Measurements from ENCODE around the gene SPECC1. TPM values are rescaled to one million over a fixed set of nuclear protein-coding genes. Genes with fewer than 3 reads are reported as not detected.

Gene SPECC1
- polyA plus RNA-seq, 3 donors, result 36.0 to 58.4 (median 50.5) TPM

DNA sequence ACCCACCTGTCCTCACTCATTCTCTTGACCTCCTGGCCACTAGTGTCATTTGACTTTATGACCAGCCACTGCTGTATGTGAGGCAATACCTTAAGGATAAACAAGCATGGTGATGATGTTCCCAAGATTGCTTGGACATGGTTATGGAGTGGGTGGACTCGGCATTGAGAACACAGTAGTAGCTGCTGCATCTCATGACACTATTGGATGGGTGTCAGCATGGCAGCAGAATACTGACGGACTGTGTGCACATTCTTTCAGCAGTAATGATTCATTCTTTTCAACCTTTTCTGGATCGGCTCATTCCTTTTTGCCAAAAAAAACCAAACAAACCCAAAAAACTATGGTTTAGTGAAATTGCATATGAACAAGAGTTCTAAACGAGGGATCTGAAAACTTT, 13.5 kb downstream of the SPECC1 start:
- H3K79me2 ChIP-seq (ENCODE audit: insufficient read depth, low read length), result no peaks in the 10 kb centered on the region

DNA sequence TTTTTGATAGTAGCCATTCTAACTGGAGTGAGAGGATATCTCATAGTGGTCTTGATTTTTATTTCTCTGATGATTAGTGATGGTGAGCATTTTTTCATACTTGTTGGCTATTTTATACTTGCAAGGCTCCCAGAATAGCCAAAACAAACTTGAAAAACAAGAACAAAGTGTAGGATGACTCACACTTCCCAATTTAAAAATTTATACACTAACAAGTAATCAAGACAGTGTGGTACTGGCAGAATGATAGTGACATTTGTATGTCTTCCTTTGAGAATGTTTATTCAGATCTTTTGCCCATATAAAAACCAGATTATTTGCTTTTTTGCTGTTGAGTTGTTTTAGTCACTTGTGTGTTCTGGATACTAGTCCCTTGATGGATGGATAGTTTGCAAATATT, 17.8 kb downstream of the SPECC1 start:
- Histone ChIP-seq H3K9me3 (replicated peaks in 1 of 2; ENCODE audit: control insufficient read depth in 1 of 2, insufficient read depth in 1 of 2, low read length in 2 of 2) (no peaks in the 10 kb centered on the region), H3K4me3 (replicated peaks in 1 of 3; ENCODE audit: low read depth in 2 of 3, low read length in 3 of 3) (peak overlapping the region in 1 of 3 experiments; percentile 9), H4K20me1 (ENCODE audit: insufficient read depth, low read length) (no peaks in the 10 kb centered on the region), H2AFZ (ENCODE audit: insufficient read depth, low read depth, low read length, poor library complexity, severe bottlenecking) (no peak overlapping the region), H3K79me2 (ENCODE audit: insufficient read depth, low read length) (no peaks in the 10 kb centered on the region), H3K4me2 (replicated peaks; ENCODE audit: extremely low read depth, low read length, poor library complexity, severe bottlenecking) (peak overlapping the region; percentile 7), H3K36me3 (replicated peaks in 1 of 2; ENCODE audit: control insufficient read depth in 1 of 2, insufficient read depth in 2 of 2, low read length in 2 of 2) (no peaks in the 10 kb centered on the region), H3K9ac (ENCODE audit: insufficient read depth, low read length, poor library complexity, severe bottlenecking) (no peak overlapping the region), H3K4me1 (ENCODE audit: control insufficient read depth in 1 of 2, insufficient read depth in 2 of 2, low read length in 2 of 2) (peaks cover 21 to 35% of the 10 kb centered on the region in 2 donors), H3K27me3 (ENCODE audit: control insufficient read depth in 2 of 2, insufficient read depth in 2 of 2, low read length in 2 of 2) (no peaks in the 10 kb centered on the region), H3K27ac (ENCODE audit: low read depth in 1 of 2, low read length in 2 of 2) (peak overlapping the region in 1 of 2 donors; percentile 55)
- peak; percentile 27 to 57 (median 52) for DNase-seq
- intact Hi-C loops (cut with micrococcal nuclease), result loop anchor here (5.0 kb wide), 1 partner anchor 35 kb away; no protein-coding TSS in a partner anchor
- H3K4me1 Mint-ChIP-seq, result peaks cover 33% of the 10 kb centered on the region
- peaks cover 0 to 1% (median 0%) of the 10 kb centered on the region in 3 donors for H3K27me3 Mint-ChIP-seq (ENCODE audit: low read depth in 3 of 3)
- no peaks in the 10 kb centered on the region for H3K9me3 Mint-ChIP-seq
- H3K4me3 Mint-ChIP-seq, result no peak overlapping the region
- H3K36me3 Mint-ChIP-seq, result peaks cover 0 to 2% of the 10 kb centered on the region in 2 donors
- peak overlapping the region in 6 of 7 donors; percentile 1 to 89 (median 64) for H3K27ac Mint-ChIP-seq
- TF ChIP-seq, protein P1, sequence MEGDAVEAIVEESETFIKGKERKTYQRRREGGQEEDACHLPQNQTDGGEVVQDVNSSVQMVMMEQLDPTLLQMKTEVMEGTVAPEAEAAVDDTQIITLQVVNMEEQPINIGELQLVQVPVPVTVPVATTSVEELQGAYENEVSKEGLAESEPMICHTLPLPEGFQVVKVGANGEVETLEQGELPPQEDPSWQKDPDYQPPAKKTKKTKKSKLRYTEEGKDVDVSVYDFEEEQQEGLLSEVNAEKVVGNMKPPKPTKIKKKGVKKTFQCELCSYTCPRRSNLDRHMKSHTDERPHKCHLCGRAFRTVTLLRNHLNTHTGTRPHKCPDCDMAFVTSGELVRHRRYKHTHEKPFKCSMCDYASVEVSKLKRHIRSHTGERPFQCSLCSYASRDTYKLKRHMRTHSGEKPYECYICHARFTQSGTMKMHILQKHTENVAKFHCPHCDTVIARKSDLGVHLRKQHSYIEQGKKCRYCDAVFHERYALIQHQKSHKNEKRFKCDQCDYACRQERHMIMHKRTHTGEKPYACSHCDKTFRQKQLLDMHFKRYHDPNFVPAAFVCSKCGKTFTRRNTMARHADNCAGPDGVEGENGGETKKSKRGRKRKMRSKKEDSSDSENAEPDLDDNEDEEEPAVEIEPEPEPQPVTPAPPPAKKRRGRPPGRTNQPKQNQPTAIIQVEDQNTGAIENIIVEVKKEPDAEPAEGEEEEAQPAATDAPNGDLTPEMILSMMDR (IDR thresholded peaks at IDR 0.05), result no peak

More for the DNA sequence above, 13.5 kb downstream of the SPECC1 start:
- Mint-ChIP-seq H3K27me3 (ENCODE audit: low read depth in 3 of 3) (no peaks in the 10 kb centered on the region), H3K9me3 (no peaks in the 10 kb centered on the region), H3K4me1 (peaks cover 15% of the 10 kb centered on the region), H3K36me3 (no peaks in the 10 kb centered on the region), H3K27ac (no peak overlapping the region), H3K4me3 (no peak overlapping the region)
- Histone ChIP-seq H3K4me3 (replicated peaks in 1 of 3; ENCODE audit: low read depth in 2 of 3, low read length in 3 of 3) (no peak overlapping the region), H3K27me3 (ENCODE audit: control insufficient read depth in 2 of 2, insufficient read depth in 2 of 2, low read length in 2 of 2) (no peaks in the 10 kb centered on the region), H3K4me1 (ENCODE audit: control insufficient read depth in 1 of 2, insufficient read depth in 2 of 2, low read length in 2 of 2) (peaks cover 10 to 16% of the 10 kb centered on the region in 2 donors), H3K9ac (ENCODE audit: insufficient read depth, low read length, poor library complexity, severe bottlenecking) (no peak overlapping the region), H3K27ac (ENCODE audit: low read depth in 1 of 2, low read length in 2 of 2) (no peak overlapping the region), H2AFZ (ENCODE audit: insufficient read depth, low read depth, low read length, poor library complexity, severe bottlenecking) (no peak overlapping the region), H3K9me3 (replicated peaks in 1 of 2; ENCODE audit: control insufficient read depth in 1 of 2, insufficient read depth in 1 of 2, low read length in 2 of 2) (no peaks in the 10 kb centered on the region), H3K36me3 (replicated peaks in 1 of 2; ENCODE audit: control insufficient read depth in 1 of 2, insufficient read depth in 2 of 2, low read length in 2 of 2) (no peaks in the 10 kb centered on the region), H3K4me2 (replicated peaks; ENCODE audit: extremely low read depth, low read length, poor library complexity, severe bottlenecking) (no peak overlapping the region), H4K20me1 (ENCODE audit: insufficient read depth, low read length) (no peaks in the 10 kb centered on the region)
- DNase-seq, result no peak
- TF ChIP-seq, protein P1 (IDR thresholded peaks at IDR 0.05), result no peak
- WGBS (ENCODE audit: insufficient coverage), result 80% methylated on average over 1 of the region's 4 CpGs
- intact Hi-C loops (cut with micrococcal nuclease), result no loop called here
